Fibroblast of lung (primary cell): Measurements from ENCODE around the gene CZIB. TPM values are rescaled to one million over a fixed set of nuclear protein-coding genes. Genes with fewer than 3 reads are reported as not detected.

ENCODE experiments used
- DNase-seq, 2 donors: peaks; one replicate each; pipeline versions ENCODE4 v3.0.0 to v3.0.0-alpha.2; 2010; ENCODE audit warnings: low read depth in 2 of 2
- H2AFZ ChIP-seq: 2 replicates; pipeline ENCODE4 v1.5.1; 2012; ENCODE audit warnings: low read length, control low read depth, inconsistent platforms
- H3K27ac ChIP-seq: 2 replicates; pipeline ENCODE4 v1.5.1; 2011; ENCODE audit warnings: low read length, control low read depth; ENCODE audit not compliant: insufficient read depth
- H3K27me3 ChIP-seq: 2 replicates; pipeline ENCODE4 v1.5.1; 2011; ENCODE audit warnings: mild to moderate bottlenecking, low read length; ENCODE audit not compliant: control insufficient read depth, insufficient read depth
- H3K36me3 ChIP-seq: 2 replicates; pipeline ENCODE4 v1.5.1; 2011; ENCODE audit warnings: low read length; ENCODE audit not compliant: control insufficient read depth, insufficient read depth
- H3K4me1 ChIP-seq: 2 replicates; pipeline ENCODE4 v1.5.1; 2011; ENCODE audit warnings: low read length; ENCODE audit not compliant: control insufficient read depth, insufficient read depth; ENCODE audit errors: extremely low read depth
- H3K4me2 ChIP-seq: 2 replicates; pipeline ENCODE4 v1.5.1; 2011; ENCODE audit warnings: low read length, control low read depth; ENCODE audit not compliant: insufficient read depth; ENCODE audit errors: extremely low read depth
- H3K4me3 ChIP-seq, 4 experiments: fragments of 200-600 bp in 1 of 4; sonication (generic) in 1 of 4; replicated peaks in 1 of 4; 2 replicates each; pipeline ENCODE4 v1.5.1; 2011 to 2016; ENCODE audit warnings: low read length in 4 of 4, low read depth in 3 of 4, mild to moderate bottlenecking in 3 of 4, control low read depth in 2 of 4, inconsistent platforms in 1 of 4, mixed read lengths in 1 of 4; ENCODE audit not compliant: insufficient read depth in 1 of 4; ENCODE audit errors: control extremely low read depth in 1 of 4
- H3K79me2 ChIP-seq: 2 replicates; pipeline ENCODE4 v1.5.1; 2012; ENCODE audit warnings: mild to moderate bottlenecking, low read length, inconsistent platforms; ENCODE audit not compliant: control insufficient read depth, insufficient read depth
- H3K9ac ChIP-seq: 2 replicates; pipeline ENCODE4 v1.5.1; 2011; ENCODE audit warnings: mild to moderate bottlenecking, low read length, control low read depth; ENCODE audit not compliant: insufficient read depth
- H3K9me3 ChIP-seq: 2 replicates; pipeline ENCODE4 v1.5.1; 2012; ENCODE audit warnings: low read depth, low read length; ENCODE audit not compliant: control insufficient read depth, insufficient read depth
- H4K20me1 ChIP-seq: 2 replicates; pipeline ENCODE4 v1.5.1; 2011; ENCODE audit warnings: low read length; ENCODE audit not compliant: control insufficient read depth, insufficient read depth; ENCODE audit errors: extremely low read depth
- CTCF ChIP-seq, 2 donors: IDR thresholded peaks in 1 of 2; conservative IDR thresholded peaks in 1 of 2; 1 replicate in 1 of 2; 2 replicates in 1 of 2; pipeline ENCODE4 v1.5.1; 2011 to 2012; ENCODE audit warnings: low read length in 2 of 2, control low read depth in 1 of 2, inconsistent platforms in 1 of 2, low read depth in 1 of 2, mild to moderate bottlenecking in 1 of 2
- EZH2 ChIP-seq: IDR thresholded peaks from 2 replicates; pipeline ENCODE4 v1.5.1; 2012; ENCODE audit warnings: low read length, control low read depth, mild to moderate bottlenecking; ENCODE audit errors: missing control alignments
- polyA plus RNA-seq, 2 donors: library from polyadenylated mRNA; depleted of rRNA in 1 of 2; stranded (reverse) in 1 of 2; unstranded in 1 of 2; fragments of >200 nt; gene quantifications; 2 replicates each; pipeline ENCODE4 v1.2.1, GENCODE V29; 2011 to 2012; ENCODE audit warnings: missing spikeins in 1 of 2
- total RNA-seq: library from RNA; depleted of rRNA; stranded (reverse); fragments of >200 nt; gene quantifications from 2 replicates; pipeline ENCODE4 v1.2.1, GENCODE V29; 2014

CZIB gene
- total and polyA plus RNA-seq, 2 donors (not counting 1 experiment from before 2014, with no cell fraction given), result 56.5 to 99.4 TPM

GRCh38 chr1:53242381-53242780 lies 21.9 kb upstream of the CZIB start:
- Histone ChIP-seq H2AFZ (no peak overlapping the region), H3K9me3 (no peaks in the 10 kb centered on the region), H3K4me2 (no peak overlapping the region), H3K79me2 (peaks cover 10% of the 10 kb centered on the region), H3K4me1 (no peaks in the 10 kb centered on the region), H3K4me3 (no peak overlapping the region), H3K27ac (no peak overlapping the region), H3K27me3 (no peaks in the 10 kb centered on the region), H4K20me1 (no peaks in the 10 kb centered on the region), H3K9ac (no peak overlapping the region), H3K36me3 (no peaks in the 10 kb centered on the region)
- no peak for DNase-seq
- TF ChIP-seq EZH2, result no peak

GRCh38 chr1:53241828-53242227 lies 21.4 kb upstream of the CZIB start:
- DNase-seq, result no peak
- Histone ChIP-seq H2AFZ (no peak overlapping the region), H3K36me3 (no peaks in the 10 kb centered on the region), H4K20me1 (no peaks in the 10 kb centered on the region), H3K4me1 (peaks cover 2% of the 10 kb centered on the region), H3K9ac (no peak overlapping the region), H3K9me3 (no peaks in the 10 kb centered on the region), H3K27me3 (no peaks in the 10 kb centered on the region), H3K4me2 (no peak overlapping the region), H3K79me2 (peaks cover 15% of the 10 kb centered on the region), H3K4me3 (no peak overlapping the region), H3K27ac (no peak overlapping the region)
- TF ChIP-seq EZH2, result no peak
- TF ChIP-seq CTCF (conservative IDR thresholded peaks at IDR 0.05 in 1 of 2, IDR thresholded peaks at IDR 0.05 in 1 of 2; ENCODE audit: low read depth in 1 of 2, low read length in 2 of 2), result no peak

GRCh38 chr1:53238197-53239155 lies 18.0 kb upstream of the CZIB start, which contains the start of gene MAGOH:
Gene MAGOH (minus strand): TSS chr1:53238518. CDS start chr1:53238448, 70 bp downstream.
- peak within 1 kb of the TSS; percentile 94 for H3K4me2 ChIP-seq
- no peaks in the 10 kb centered on the region for H4K20me1 ChIP-seq
- peaks cover 24% of the 10 kb centered on the region for H3K79me2 ChIP-seq
- H2AFZ ChIP-seq, result peak within 1 kb of the TSS; percentile 90
- DNase-seq, result peak; percentile 95 to 97
- peak within 1 kb of the TSS; percentile 92 for H3K9ac ChIP-seq
- no peaks in the 10 kb centered on the region for H3K27me3 ChIP-seq
- H3K4me3 ChIP-seq, result peak within 1 kb of the TSS; percentile 66 to 99 (median 84)
- H3K27ac ChIP-seq, result peak within 1 kb of the TSS; percentile 83
- peaks cover 2% of the 10 kb centered on the region for H3K4me1 ChIP-seq
- H3K9me3 ChIP-seq, result no peaks in the 10 kb centered on the region
- no peak for TF ChIP-seq EZH2
- no peak for TF ChIP-seq CTCF (conservative IDR thresholded peaks at IDR 0.05 in 1 of 2, IDR thresholded peaks at IDR 0.05 in 1 of 2; ENCODE audit: low read depth in 1 of 2, low read length in 2 of 2)
- H3K36me3 ChIP-seq, result no peaks in the 10 kb centered on the region
